Neural progenitor cell (in vitro differentiated cells): ENCODE results near the gene EDN1.

Experiments
- EZH2phosphoT487 ChIP-seq: fragments of 200-600 bp; sonication (generic); IDR thresholded peaks from 2 replicates; pipeline ENCODE4 v1.6.1; 2017; ENCODE audit warnings: antibody characterized with exemption
- TF ChIP-seq, protein P1 (sequence below): fragments of 200-600 bp; sonication (generic); IDR thresholded peaks from 2 replicates; pipeline ENCODE4 v1.5.1; 2017; ENCODE audit warnings: antibody characterized with exemption, mild to moderate bottlenecking

- TF ChIP-seq, protein P1, sequence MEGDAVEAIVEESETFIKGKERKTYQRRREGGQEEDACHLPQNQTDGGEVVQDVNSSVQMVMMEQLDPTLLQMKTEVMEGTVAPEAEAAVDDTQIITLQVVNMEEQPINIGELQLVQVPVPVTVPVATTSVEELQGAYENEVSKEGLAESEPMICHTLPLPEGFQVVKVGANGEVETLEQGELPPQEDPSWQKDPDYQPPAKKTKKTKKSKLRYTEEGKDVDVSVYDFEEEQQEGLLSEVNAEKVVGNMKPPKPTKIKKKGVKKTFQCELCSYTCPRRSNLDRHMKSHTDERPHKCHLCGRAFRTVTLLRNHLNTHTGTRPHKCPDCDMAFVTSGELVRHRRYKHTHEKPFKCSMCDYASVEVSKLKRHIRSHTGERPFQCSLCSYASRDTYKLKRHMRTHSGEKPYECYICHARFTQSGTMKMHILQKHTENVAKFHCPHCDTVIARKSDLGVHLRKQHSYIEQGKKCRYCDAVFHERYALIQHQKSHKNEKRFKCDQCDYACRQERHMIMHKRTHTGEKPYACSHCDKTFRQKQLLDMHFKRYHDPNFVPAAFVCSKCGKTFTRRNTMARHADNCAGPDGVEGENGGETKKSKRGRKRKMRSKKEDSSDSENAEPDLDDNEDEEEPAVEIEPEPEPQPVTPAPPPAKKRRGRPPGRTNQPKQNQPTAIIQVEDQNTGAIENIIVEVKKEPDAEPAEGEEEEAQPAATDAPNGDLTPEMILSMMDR: no peak
- TF ChIP-seq EZH2phosphoT487: no peak
Observed at GRCh38 chr6:12262236-12263061, 27.7 kb upstream of the EDN1 start.
